ENCODE measurements around the gene HINFP.
"Not testable (repeated sequence)": the region's sequence is repeated elsewhere in the genome, so short reads cannot be mapped to it uniquely, and the experiment has no call there.

The HINFP gene

DNA sequence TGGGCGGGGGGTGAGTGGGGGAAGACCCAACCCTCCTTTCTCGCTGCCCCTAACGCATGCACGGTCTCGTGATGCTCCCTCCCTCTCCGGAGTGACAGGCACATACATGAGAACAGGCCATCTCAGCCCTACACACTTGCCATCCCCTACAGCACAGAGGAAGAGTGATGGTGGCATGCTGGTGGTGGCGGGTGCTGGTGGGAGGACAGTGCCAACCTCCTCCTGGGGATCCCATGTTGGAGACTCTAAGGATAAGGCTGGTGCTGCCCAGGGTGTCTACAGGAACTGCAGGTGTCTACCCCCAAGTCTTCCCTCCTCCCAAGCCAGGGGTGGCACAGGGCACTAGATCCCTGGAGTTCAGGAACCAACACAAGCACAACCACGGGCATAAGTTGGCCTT, 40.5 kb downstream of the HINFP start:
- TF ChIP-seq, protein P1, sequence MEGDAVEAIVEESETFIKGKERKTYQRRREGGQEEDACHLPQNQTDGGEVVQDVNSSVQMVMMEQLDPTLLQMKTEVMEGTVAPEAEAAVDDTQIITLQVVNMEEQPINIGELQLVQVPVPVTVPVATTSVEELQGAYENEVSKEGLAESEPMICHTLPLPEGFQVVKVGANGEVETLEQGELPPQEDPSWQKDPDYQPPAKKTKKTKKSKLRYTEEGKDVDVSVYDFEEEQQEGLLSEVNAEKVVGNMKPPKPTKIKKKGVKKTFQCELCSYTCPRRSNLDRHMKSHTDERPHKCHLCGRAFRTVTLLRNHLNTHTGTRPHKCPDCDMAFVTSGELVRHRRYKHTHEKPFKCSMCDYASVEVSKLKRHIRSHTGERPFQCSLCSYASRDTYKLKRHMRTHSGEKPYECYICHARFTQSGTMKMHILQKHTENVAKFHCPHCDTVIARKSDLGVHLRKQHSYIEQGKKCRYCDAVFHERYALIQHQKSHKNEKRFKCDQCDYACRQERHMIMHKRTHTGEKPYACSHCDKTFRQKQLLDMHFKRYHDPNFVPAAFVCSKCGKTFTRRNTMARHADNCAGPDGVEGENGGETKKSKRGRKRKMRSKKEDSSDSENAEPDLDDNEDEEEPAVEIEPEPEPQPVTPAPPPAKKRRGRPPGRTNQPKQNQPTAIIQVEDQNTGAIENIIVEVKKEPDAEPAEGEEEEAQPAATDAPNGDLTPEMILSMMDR (IDR thresholded peaks at IDR 0.05; ENCODE audit: unreplicated experiment in 3 of 3), result no peak
- Mint-ChIP-seq H3K27ac (no peak overlapping the region), H3K27me3 (ENCODE audit: low read depth) (peaks cover 7% of the 10 kb centered on the region), H3K4me1 (no peaks in the 10 kb centered on the region), H3K4me3 (no peak overlapping the region), H3K36me3 (ENCODE audit: low read depth) (no peaks in the 10 kb centered on the region), H3K9me3 (no peaks in the 10 kb centered on the region)

DNA sequence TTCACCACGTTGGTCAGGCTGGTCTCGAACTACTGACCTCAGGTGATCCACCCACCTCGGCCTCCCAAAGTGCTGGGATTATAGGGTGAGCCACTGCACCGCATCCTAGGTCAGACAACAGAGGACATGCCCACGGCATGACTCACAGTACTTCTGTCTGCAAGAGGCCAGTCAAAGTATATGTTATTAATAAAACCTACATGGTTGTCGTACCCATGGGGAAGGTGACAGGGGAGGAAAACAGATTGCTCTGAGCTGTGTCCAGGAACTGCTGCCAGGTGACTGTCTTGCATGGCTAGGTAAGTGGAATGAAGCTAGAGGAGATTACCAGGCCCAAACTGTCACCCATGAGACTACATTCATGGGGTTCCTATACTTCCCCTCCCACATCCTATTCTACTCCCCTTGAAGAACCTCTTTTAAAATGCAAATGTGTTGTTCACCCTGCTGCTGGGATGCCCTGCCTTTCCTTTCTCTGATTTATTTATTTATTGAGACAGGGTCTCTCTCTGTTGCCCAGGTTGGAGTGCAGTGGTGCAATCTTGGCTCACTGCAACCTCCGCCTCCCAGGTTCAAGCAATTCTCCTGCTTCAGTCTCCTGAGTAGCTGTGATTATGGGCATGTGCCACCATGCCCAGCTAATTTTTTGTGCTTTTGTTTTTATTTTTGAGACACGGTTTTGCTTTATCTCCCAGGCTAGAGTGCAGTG, 45.1 kb downstream of the HINFP start:
- Mint-ChIP-seq H3K4me1 (no peaks in the 10 kb centered on the region), H3K27me3 (ENCODE audit: low read depth) (peaks cover 7% of the 10 kb centered on the region), H3K36me3 (ENCODE audit: low read depth) (no peaks in the 10 kb centered on the region), H3K9me3 (no peaks in the 10 kb centered on the region), H3K4me3 (peak overlapping the region in 2 of 3 experiments; percentile 10 to 56), H3K27ac (peak overlapping the region; percentile 54 to 56 (median 55))
- TF ChIP-seq, protein P1 (IDR thresholded peaks at IDR 0.05; ENCODE audit: unreplicated experiment in 3 of 3), result no peak

DNA sequence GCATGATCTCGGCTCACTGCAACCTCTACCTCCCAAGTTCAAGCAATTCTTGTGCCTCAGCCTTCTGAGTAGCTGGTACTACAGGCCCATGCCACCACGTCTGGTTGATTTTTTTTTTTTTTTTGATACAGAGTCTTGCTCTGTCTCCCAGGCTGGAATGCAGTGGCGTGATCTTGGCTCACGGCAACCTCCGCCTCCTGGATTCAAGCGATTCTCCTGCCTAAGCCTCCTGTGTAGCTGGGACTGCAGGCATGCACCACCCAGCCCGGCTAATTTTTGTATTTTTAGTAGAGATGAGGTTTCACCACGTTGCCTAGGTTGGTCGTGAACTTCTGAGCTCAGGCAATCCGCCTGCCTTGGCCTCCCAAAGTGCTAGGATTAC, 45.7 kb downstream of the HINFP start:
- not testable (repeated sequence) for H3K9me3 Mint-ChIP-seq; H3K36me3 Mint-ChIP-seq (ENCODE audit: low read depth); H3K4me1 Mint-ChIP-seq; H3K27me3 Mint-ChIP-seq (ENCODE audit: low read depth)
- Mint-ChIP-seq H3K27ac (peak overlapping the region in 2 of 3 experiments; percentile 54 to 55), H3K4me3 (peak overlapping the region in 2 of 3 experiments; percentile 15 to 56)

DNA sequence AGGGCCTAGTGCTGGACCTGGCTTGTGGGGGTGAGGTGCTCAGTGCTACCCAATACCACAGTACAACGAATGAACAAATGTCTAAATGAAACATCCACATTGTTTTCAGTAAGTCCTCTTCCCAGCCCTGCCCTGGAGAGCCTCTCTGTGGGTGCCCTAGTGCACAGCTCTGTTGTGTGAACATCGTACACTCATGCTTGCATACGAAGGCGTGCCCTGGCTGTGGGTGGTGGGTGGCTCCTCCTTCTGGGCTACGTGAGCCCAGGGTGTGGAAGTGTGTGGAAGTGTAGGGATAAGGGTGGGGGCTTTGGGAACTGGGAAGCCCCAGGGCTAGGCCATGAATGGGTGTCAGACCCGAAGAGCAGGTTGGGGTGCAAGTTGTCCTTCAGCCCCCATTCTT, 46.6 kb downstream of the HINFP start:
- TF ChIP-seq, protein P1 (IDR thresholded peaks at IDR 0.05; ENCODE audit: unreplicated experiment in 3 of 3), result no peak
- Mint-ChIP-seq H3K36me3 (ENCODE audit: low read depth) (no peaks in the 10 kb centered on the region), H3K27me3 (ENCODE audit: low read depth) (peaks cover 7% of the 10 kb centered on the region), H3K4me3 (peak overlapping the region; percentile 71 to 82 (median 80)), H3K9me3 (no peaks in the 10 kb centered on the region), H3K4me1 (no peaks in the 10 kb centered on the region), H3K27ac (peak overlapping the region in 1 of 3 experiments; percentile 82)

DNA sequence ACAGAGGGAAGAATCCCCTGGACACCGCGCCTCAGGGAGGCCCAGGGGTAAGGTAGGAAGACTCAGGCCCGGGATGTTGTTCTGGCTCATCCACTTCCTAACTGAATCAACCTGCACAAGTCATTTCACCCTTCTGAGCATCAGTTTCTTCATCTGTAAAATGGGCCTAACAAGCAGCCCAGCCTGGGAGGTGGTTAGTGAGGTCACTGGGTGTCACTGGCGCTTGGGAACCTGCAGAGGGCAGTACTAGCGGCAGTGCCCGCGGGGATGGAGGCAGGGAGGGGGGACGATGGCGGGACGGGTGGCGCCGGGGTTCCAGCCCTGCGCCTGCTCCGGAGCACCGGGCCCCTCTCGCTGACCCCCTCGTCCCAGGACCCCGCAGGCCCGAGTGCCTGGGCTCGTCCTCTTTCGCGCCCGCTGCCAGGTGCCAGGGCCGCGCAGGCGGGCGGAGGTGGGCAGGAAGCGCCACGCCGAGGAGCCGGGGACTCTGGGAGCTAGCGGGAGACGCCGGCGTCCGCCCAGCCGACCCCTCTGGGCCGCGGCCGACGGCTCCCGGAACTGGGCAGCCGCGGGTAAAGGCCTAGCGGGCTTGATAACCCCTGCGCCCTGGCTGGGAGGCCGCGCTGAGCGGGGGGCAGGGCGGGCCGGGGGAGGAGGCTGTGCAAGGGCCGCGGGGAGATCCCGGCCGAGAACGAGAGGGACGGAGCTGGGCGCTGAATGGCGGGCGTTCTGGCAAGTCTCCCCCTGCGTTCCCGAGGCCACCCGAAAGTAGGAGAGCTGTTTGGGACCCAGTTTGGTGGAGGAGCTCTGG, 47.3 kb downstream of the HINFP start, which contains the start of gene NLRX1:
Gene NLRX1 (plus strand): TSS at position 255 of the 811 bp plus-strand sequence. CDS start 2,679 bp downstream, outside the sequence.
- TF ChIP-seq, protein P1 (IDR thresholded peaks at IDR 0.05; ENCODE audit: unreplicated experiment in 3 of 3), result peak; percentile 60 to 73 (median 68)
- Mint-ChIP-seq H3K36me3 (ENCODE audit: low read depth) (no peaks in the 10 kb centered on the region), H3K27me3 (ENCODE audit: low read depth) (peaks cover 7% of the 10 kb centered on the region), H3K4me1 (no peaks in the 10 kb centered on the region), H3K9me3 (no peaks in the 10 kb centered on the region), H3K4me3 (peak within 1 kb of the TSS; percentile 81 to 90 (median 88)), H3K27ac (peak within 1 kb of the TSS; percentile 86 to 92 (median 88))

DNA sequence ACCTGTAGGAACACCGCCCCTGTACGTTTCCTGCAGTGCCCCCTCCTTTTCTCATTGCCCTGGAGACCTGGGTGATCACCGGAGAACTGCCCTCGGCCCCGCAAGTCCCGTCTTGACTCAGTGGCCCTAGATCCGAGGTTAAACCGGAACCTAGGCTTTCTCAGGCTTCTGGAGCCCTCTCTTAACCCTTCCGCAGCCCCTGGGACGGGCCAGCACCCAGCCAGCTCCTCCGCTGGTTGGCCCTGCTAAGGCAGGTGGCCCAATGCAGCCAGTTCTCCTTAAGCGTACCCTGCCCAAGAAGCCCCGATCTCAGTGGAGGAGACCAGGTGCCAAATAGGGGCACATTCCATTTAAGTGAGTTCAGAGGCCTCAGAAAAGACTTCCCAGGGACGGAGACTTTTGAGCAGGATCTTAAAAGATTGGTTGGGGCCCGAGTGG, 47.9 kb downstream of the HINFP start:
- no peaks in the 10 kb centered on the region for H3K9me3 Mint-ChIP-seq
- no peaks in the 10 kb centered on the region for H3K4me1 Mint-ChIP-seq
- H3K27me3 Mint-ChIP-seq (ENCODE audit: low read depth), result peaks cover 7% of the 10 kb centered on the region
- TF ChIP-seq, protein P1 (IDR thresholded peaks at IDR 0.05; ENCODE audit: unreplicated experiment in 3 of 3), result no peak
- peak overlapping the region; percentile 81 to 90 (median 88) for H3K4me3 Mint-ChIP-seq
- H3K36me3 Mint-ChIP-seq (ENCODE audit: low read depth), result no peaks in the 10 kb centered on the region
- H3K27ac Mint-ChIP-seq, result peak overlapping the region; percentile 86 to 92 (median 88)
